IMR-90 (cell line): ENCODE measurements around the gene BTN1A1. TPM values are rescaled to one million over a fixed set of nuclear protein-coding genes. Genes with fewer than 3 reads are reported as not detected.

ENCODE experiments used
- ATAC-seq: fragments of 200-7000 bp; cut with Tn5 transposase; 2 replicates; pipeline ENCODE4 v1.9.1; 2020; ENCODE audit warnings: low read depth, mild to moderate bottlenecking, moderate library complexity
- BruUV-seq: library from RNA; stranded (reverse); fragments of 400-500 nt; replicated peaks from 2 replicates; lab custom pipeline; 2021; lab: Mats Ljungman, UMichigan
- CTCF ChIA-PET: fragments of 300-600 bp; formaldehyde crosslinking; extraction: SDS; loops from one replicate; lab custom pipeline; 2021; ENCODE audit warnings: antibody characterized with exemption; lab: Yijun Ruan, JAX
- POLR2A ChIA-PET: fragments of 300-600 bp; sonication (Branson Sonifier 250); formaldehyde crosslinking; loops from one replicate; lab custom pipeline; 2022; ENCODE audit warnings: antibody characterized with exemption; ENCODE audit not compliant: unreplicated experiment; lab: Charles Lee
- DNase-seq: peaks from one replicate; pipeline ENCODE4 v3.0.0; 2013
- H2AFZ ChIP-seq: replicated peaks from 2 replicates; pipeline ENCODE3; 2013; ENCODE audit warnings: low read length, mild to moderate bottlenecking; ENCODE audit not compliant: poor library complexity
- H2AK5ac ChIP-seq: 2 replicates; pipeline ENCODE4 v1.6.1; 2013; ENCODE audit warnings: low read depth, low read length, inconsistent platforms
- H2AK9ac ChIP-seq: replicated peaks from 2 replicates; pipeline ENCODE3; 2013; ENCODE audit warnings: mild to moderate bottlenecking, low read depth, low read length, moderate library complexity; ENCODE audit not compliant: poor library complexity
- H2BK120ac ChIP-seq: 2 replicates; pipeline ENCODE4 v1.6.1; 2013; ENCODE audit warnings: low read depth, low read length, inconsistent platforms
- H2BK15ac ChIP-seq: 3 replicates; pipeline ENCODE4 v1.6.1; 2013; ENCODE audit warnings: low read depth, low read length, inconsistent platforms
- H2BK20ac ChIP-seq: 2 replicates; pipeline ENCODE4 v1.6.1; 2013; ENCODE audit warnings: low read depth, mild to moderate bottlenecking, inconsistent platforms, low read length, moderate library complexity
- H2BK5ac ChIP-seq: 2 replicates; pipeline ENCODE4 v1.6.1; 2013; ENCODE audit warnings: mild to moderate bottlenecking, low read depth, low read length, inconsistent platforms; ENCODE audit not compliant: poor library complexity, severe bottlenecking
- H3K14ac ChIP-seq: replicated peaks from 2 replicates; pipeline ENCODE4 v1.6.1; 2013; ENCODE audit warnings: low read depth, low read length, inconsistent platforms
- H3K18ac ChIP-seq: 2 replicates; pipeline ENCODE4 v1.6.1; 2013; ENCODE audit warnings: low read depth, low read length, control low read depth
- H3K23ac ChIP-seq: 2 replicates; pipeline ENCODE4 v1.6.1; 2013; ENCODE audit warnings: low read depth, low read length, inconsistent platforms
- H3K27ac ChIP-seq: 2 replicates; pipeline ENCODE4 v1.5.1; 2013; ENCODE audit warnings: mild to moderate bottlenecking, control low read depth, low read length; ENCODE audit not compliant: insufficient read depth
- H3K27me3 ChIP-seq: 2 replicates; pipeline ENCODE4 v1.6.1; 2013; ENCODE audit warnings: low read length; ENCODE audit not compliant: control insufficient read depth, insufficient read depth
- H3K36me3 ChIP-seq: 2 replicates; pipeline ENCODE4 v1.6.1; 2013; ENCODE audit warnings: low read length, mixed read lengths; ENCODE audit not compliant: control insufficient read depth, insufficient read depth
- H3K4ac ChIP-seq: 2 replicates; pipeline ENCODE4 v1.6.1; 2013; ENCODE audit warnings: low read depth, low read length, inconsistent platforms
- H3K4me1 ChIP-seq: 2 replicates; pipeline ENCODE4 v1.6.1; 2013; ENCODE audit warnings: low read length, mixed read lengths; ENCODE audit not compliant: control insufficient read depth, insufficient read depth
- H3K4me2 ChIP-seq: 2 replicates; pipeline ENCODE4 v1.6.1; 2013; ENCODE audit warnings: low read depth, mild to moderate bottlenecking, control low read depth, low read length, moderate library complexity
- H3K4me3 ChIP-seq: 2 replicates; pipeline ENCODE4 v1.5.1; 2013; ENCODE audit warnings: low read depth, mild to moderate bottlenecking, control low read depth, low read length, moderate library complexity; ENCODE audit not compliant: insufficient read depth
- H3K56ac ChIP-seq: 2 replicates; pipeline ENCODE4 v1.6.1; 2013; ENCODE audit warnings: low read length, inconsistent platforms; ENCODE audit not compliant: insufficient read depth; ENCODE audit errors: extremely low read depth
- H3K79me1 ChIP-seq, 2 experiments: 2 replicates each; pipeline ENCODE4 v1.6.1; 2013; ENCODE audit warnings: low read length in 2 of 2, inconsistent platforms in 1 of 2, low read depth in 1 of 2
- H3K9ac ChIP-seq: 2 replicates; pipeline ENCODE4 v1.6.1; 2013; ENCODE audit warnings: low read depth, low read length, control low read depth
- H3K9me1 ChIP-seq: 2 replicates; pipeline ENCODE4 v1.6.1; 2013; ENCODE audit warnings: low read length, inconsistent platforms; ENCODE audit not compliant: insufficient read depth
- H3K9me3 ChIP-seq: 2 replicates; pipeline ENCODE4 v1.6.1; 2013; ENCODE audit warnings: low read length; ENCODE audit not compliant: control insufficient read depth, insufficient read depth
- H4K20me1 ChIP-seq: 2 replicates; pipeline ENCODE4 v1.6.1; 2013; ENCODE audit warnings: low read length, inconsistent platforms; ENCODE audit not compliant: insufficient read depth
- H4K5ac ChIP-seq: 2 replicates; pipeline ENCODE4 v1.6.1; 2013; ENCODE audit warnings: mild to moderate bottlenecking, low read depth, low read length, control low read depth
- H4K8ac ChIP-seq, 2 experiments: 2 replicates each; pipeline ENCODE4 v1.6.1; 2013; ENCODE audit warnings: low read depth in 2 of 2, low read length in 2 of 2, control low read depth in 1 of 2, inconsistent platforms in 1 of 2
- H4K91ac ChIP-seq: 2 replicates; pipeline ENCODE4 v1.6.1; 2013; ENCODE audit warnings: low read depth, low read length, inconsistent platforms; ENCODE audit not compliant: insufficient read depth
- BHLHE40 ChIP-seq: fragments of 150-350 bp; IDR thresholded peaks from 2 replicates; pipeline ENCODE4 v1.6.1; 2016; ENCODE audit warnings: mild to moderate bottlenecking, low read depth, low read length
- CEBPB ChIP-seq: IDR thresholded peaks from 2 replicates; pipeline ENCODE4 v1.6.1; 2012; ENCODE audit warnings: low read depth, low read length, improper control_type of control experiment
- CHD1 ChIP-seq: IDR thresholded peaks from 2 replicates; pipeline ENCODE4 v1.6.1; 2012; ENCODE audit warnings: low read depth, low read length, improper control_type of control experiment
- ELK1 ChIP-seq: fragments of 150-350 bp; IDR thresholded peaks from 2 replicates; pipeline ENCODE4 v1.6.1; 2016; ENCODE audit warnings: low read depth, mild to moderate bottlenecking, low read length, moderate library complexity, borderline replicate concordance
- FOS ChIP-seq: fragments of 150-350 bp; IDR thresholded peaks from 2 replicates; pipeline ENCODE4 v1.6.1; 2016; ENCODE audit warnings: low read depth, low read length
- MAFK ChIP-seq: IDR thresholded peaks from 2 replicates; pipeline ENCODE4 v1.6.1; 2012; ENCODE audit warnings: low read depth, low read length, improper control_type of control experiment
- MAZ ChIP-seq: IDR thresholded peaks from 2 replicates; pipeline ENCODE4 v1.6.1; 2012; ENCODE audit warnings: low read depth, mild to moderate bottlenecking, low read length, improper control_type of control experiment, moderate library complexity, borderline replicate concordance
- MXI1 ChIP-seq: IDR thresholded peaks from 2 replicates; pipeline ENCODE4 v1.6.1; 2012; ENCODE audit warnings: low read depth, mild to moderate bottlenecking, low read length, moderate library complexity, borderline replicate concordance
- NFE2L2 ChIP-seq: fragments of 150-350 bp; IDR thresholded peaks from 2 replicates; pipeline ENCODE4 v1.6.1; 2016; ENCODE audit warnings: low read depth, mild to moderate bottlenecking, low read length
- POLR2A ChIP-seq: IDR thresholded peaks from 2 replicates; pipeline ENCODE4 v1.6.1; 2012; ENCODE audit warnings: mild to moderate bottlenecking, low read depth, low read length
- RAD21 ChIP-seq: IDR thresholded peaks from 2 replicates; pipeline ENCODE4 v1.6.1; 2012; ENCODE audit warnings: low read length, improper control_type of control experiment
- RCOR1 ChIP-seq: IDR thresholded peaks from 2 replicates; pipeline ENCODE4 v1.6.1; 2012; ENCODE audit warnings: mild to moderate bottlenecking, low read length, improper control_type of control experiment; ENCODE audit not compliant: insufficient replicate concordance
- RFX5 ChIP-seq: IDR thresholded peaks from 2 replicates; pipeline ENCODE4 v1.8.0; 2012; ENCODE audit warnings: low read depth, mild to moderate bottlenecking, low read length, moderate library complexity
- SMC3 ChIP-seq: fragments of 150-350 bp; IDR thresholded peaks from 2 replicates; pipeline ENCODE4 v1.6.1; 2016; ENCODE audit warnings: low read depth, mild to moderate bottlenecking, antibody characterized with exemption, low read length, moderate library complexity
- WGBS, 2 experiments: methylation state at CpG; one replicate each; pipeline versions ENCODE4 v1.1.5 to v1.1.7; 2013; ENCODE audit warnings: missing lambda C conversion rate in 2 of 2; ENCODE audit not compliant: insufficient read length in 1 of 2; ENCODE audit errors: extremely low coverage in 2 of 2; 5-methylcytosine and 5-hydroxymethylcytosine counted together
- dilution Hi-C: fragments of 300-500 bp; cut with HindIII; formaldehyde crosslinking; loops from one replicate; pipeline ENCODE4 v1.14.3; 2018; ENCODE audit warnings: low sequenced_read_pairs; ENCODE audit not compliant: unreplicated experiment
- in situ Hi-C: fragments of 300-500 bp; cut with MboI; formaldehyde crosslinking; loops from 3 replicates; pipeline ENCODE4 v1.14.3; 2019; ENCODE audit warnings: low sequenced_read_pairs, inconsistent platforms, mixed read lengths
- intact Hi-C: fragments of 100-400 bp; cut with micrococcal nuclease; formaldehyde crosslinking; loops from 2 replicates; pipeline ENCODE4 v1.10.0; 2022
- polyA plus RNA-seq, 3 experiments: library from polyadenylated mRNA; depleted of rRNA; stranded (reverse); fragments of >200 nt; gene quantifications; 2 replicates each; pipeline ENCODE4 v1.2.3, GENCODE V29; 2012; ENCODE audit warnings: low replicate concordance in 1 of 3
- total RNA-seq: library from RNA; depleted of rRNA; stranded (reverse); fragments of >200 nt; gene quantifications from 2 replicates; pipeline ENCODE4 v1.2.3, GENCODE V29; 2012
- TF ChIP-seq, protein P1 (sequence below): fragments of 150-350 bp; IDR thresholded peaks from 2 replicates; pipeline ENCODE4 v1.6.1; 2017; ENCODE audit warnings: mild to moderate bottlenecking, antibody characterized with exemption, low read length, low read depth
- TF ChIP-seq, protein P2 (sequence below): conservative IDR thresholded peaks from 2 replicates; pipeline ENCODE4 v1.5.1; 2012; ENCODE audit warnings: mild to moderate bottlenecking, low read depth, low read length, improper control_type of control experiment

Gene BTN1A1
- total and polyA plus RNA-seq, 2 of the 4 experiments (the other 2 are of a cell fraction): not detected

DNA sequence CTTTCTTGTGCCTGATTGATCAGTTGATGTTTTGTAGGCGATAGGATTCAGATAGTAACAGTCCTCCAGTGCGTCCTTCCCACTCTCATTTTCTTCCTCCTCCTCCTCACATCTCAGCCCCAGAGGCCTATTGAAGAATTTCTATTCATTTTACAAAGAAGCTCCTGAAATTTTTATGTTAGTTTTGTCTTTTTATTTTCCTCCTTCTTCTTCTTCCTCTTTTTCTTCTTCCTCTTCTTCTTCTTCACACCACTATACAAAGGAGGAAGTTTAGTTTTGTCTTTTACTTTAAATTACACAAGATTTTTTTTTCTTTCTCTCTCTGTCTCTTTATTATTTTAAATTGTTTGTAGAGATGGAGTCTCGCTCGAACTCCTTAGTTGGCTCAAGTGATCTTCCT is 23.2 kb upstream of the BTN1A1 start:
- Histone ChIP-seq H4K5ac (no peak overlapping the region), H3K9me3 (no peaks in the 10 kb centered on the region; the same call in 1 of the 2 replicates), H3K4ac (no peak overlapping the region), H3K18ac (no peak overlapping the region), H2BK120ac (no peak overlapping the region), H3K27me3 (no peaks in the 10 kb centered on the region), H3K36me3 (no peaks in the 10 kb centered on the region), H3K14ac (no peak overlapping the region), H3K4me3 (no peak overlapping the region), H2AK9ac (no peak overlapping the region), H3K27ac (no peak overlapping the region), H4K91ac (peak overlapping the region; percentile 73; the same call in 1 of the 2 replicates), H3K9me1 (peaks cover 9% of the 10 kb centered on the region), H3K4me2 (no peak overlapping the region), H2BK5ac (no peak overlapping the region), H3K9ac (no peak overlapping the region), H3K79me1 (peaks cover 4 to 25% of the 10 kb centered on the region in 2 experiments), H4K8ac (peak overlapping the region in 1 of 2 experiments; percentile 44; a peak in 1 of 4 replicates), H3K23ac (peak overlapping the region; percentile 48; the same call in 1 of the 2 replicates), H2AK5ac (peak overlapping the region; percentile 45; the same call in 1 of the 2 replicates), H2AFZ (no peak overlapping the region), H3K4me1 (peaks cover 21% of the 10 kb centered on the region), H2BK15ac (no peak overlapping the region), H2BK20ac (peak overlapping the region; percentile 62; the same call in 1 of the 2 replicates), H4K20me1 (no peaks in the 10 kb centered on the region), H3K56ac (no peak overlapping the region)
- no TSS peak for BruUV-seq
- in situ Hi-C loops (no loop called here), intact Hi-C loops (no loop called here), dilution Hi-C loops (no loop called here)
- WGBS, 2 experiments: no CpG with 5 or more reads among the region's 4 CpGs
- CTCF ChIA-PET: interaction anchor here (0.6 kb wide), 1 partner anchor 13 kb away, joined by 3 read pairs; no protein-coding TSS in a partner anchor
- TF ChIP-seq RAD21: no peak
- TF ChIP-seq RCOR1: no peak
- TF ChIP-seq ELK1: no peak
- TF ChIP-seq NFE2L2: no peak
- no peak for TF ChIP-seq FOS
- TF ChIP-seq, protein P1, sequence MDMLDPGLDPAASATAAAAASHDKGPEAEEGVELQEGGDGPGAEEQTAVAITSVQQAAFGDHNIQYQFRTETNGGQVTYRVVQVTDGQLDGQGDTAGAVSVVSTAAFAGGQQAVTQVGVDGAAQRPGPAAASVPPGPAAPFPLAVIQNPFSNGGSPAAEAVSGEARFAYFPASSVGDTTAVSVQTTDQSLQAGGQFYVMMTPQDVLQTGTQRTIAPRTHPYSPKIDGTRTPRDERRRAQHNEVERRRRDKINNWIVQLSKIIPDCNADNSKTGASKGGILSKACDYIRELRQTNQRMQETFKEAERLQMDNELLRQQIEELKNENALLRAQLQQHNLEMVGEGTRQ: no peak
- TF ChIP-seq SMC3: no peak
- TF ChIP-seq, protein P2, sequence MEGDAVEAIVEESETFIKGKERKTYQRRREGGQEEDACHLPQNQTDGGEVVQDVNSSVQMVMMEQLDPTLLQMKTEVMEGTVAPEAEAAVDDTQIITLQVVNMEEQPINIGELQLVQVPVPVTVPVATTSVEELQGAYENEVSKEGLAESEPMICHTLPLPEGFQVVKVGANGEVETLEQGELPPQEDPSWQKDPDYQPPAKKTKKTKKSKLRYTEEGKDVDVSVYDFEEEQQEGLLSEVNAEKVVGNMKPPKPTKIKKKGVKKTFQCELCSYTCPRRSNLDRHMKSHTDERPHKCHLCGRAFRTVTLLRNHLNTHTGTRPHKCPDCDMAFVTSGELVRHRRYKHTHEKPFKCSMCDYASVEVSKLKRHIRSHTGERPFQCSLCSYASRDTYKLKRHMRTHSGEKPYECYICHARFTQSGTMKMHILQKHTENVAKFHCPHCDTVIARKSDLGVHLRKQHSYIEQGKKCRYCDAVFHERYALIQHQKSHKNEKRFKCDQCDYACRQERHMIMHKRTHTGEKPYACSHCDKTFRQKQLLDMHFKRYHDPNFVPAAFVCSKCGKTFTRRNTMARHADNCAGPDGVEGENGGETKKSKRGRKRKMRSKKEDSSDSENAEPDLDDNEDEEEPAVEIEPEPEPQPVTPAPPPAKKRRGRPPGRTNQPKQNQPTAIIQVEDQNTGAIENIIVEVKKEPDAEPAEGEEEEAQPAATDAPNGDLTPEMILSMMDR: no peak
- no peak for TF ChIP-seq POLR2A
- no peak for TF ChIP-seq CEBPB
- no peak for TF ChIP-seq BHLHE40
- TF ChIP-seq MAFK: no peak
- TF ChIP-seq CHD1: no peak
- TF ChIP-seq MXI1: no peak
- no peak for TF ChIP-seq RFX5
- no peak for TF ChIP-seq MAZ
- ATAC-seq: no peak
- POLR2A ChIA-PET: no interaction called here
- no peak for DNase-seq
